OCI-LY7 (cell line): ENCODE data around the gene HNRNPH1. TPM values are rescaled to one million over a fixed set of nuclear protein-coding genes. Genes with fewer than 3 reads are reported as not detected.

ENCODE experiments used
- BruUV-seq: library from RNA; stranded (reverse); fragments of 400-500 nt; replicated peaks from 2 replicates; lab custom pipeline; 2021; lab: Mats Ljungman, UMichigan
- CTCF ChIA-PET: fragments of 300-600 bp; sonication (Branson Sonifier 250); formaldehyde crosslinking; loops from one replicate; lab custom pipeline; 2022; ENCODE audit warnings: antibody characterized with exemption; ENCODE audit not compliant: unreplicated experiment; lab: Charles Lee
- POLR2A ChIA-PET: fragments of 300-600 bp; sonication (Branson Sonifier 250); formaldehyde crosslinking; loops from one replicate; lab custom pipeline; 2022; ENCODE audit warnings: antibody characterized with exemption; lab: Charles Lee
- DNase-seq: peaks from one replicate; pipeline ENCODE4 v3.0.0-alpha.2; 2015; ENCODE audit warnings: low spot score
- H2AFZ ChIP-seq: fragments of 200-600 bp; sonication (generic), shearing (Covaris generic); 2 replicates; pipeline ENCODE4 v1.6.1; 2014; ENCODE audit warnings: mild to moderate bottlenecking, antibody characterized with exemption, low read length, moderate library complexity
- H3K27ac ChIP-seq: fragments of 200-600 bp; sonication (generic); 2 replicates; pipeline ENCODE4 v1.5.1; 2014; ENCODE audit warnings: mixed run types, low read depth, mild to moderate bottlenecking, moderate library complexity, low read length, inconsistent platforms; ENCODE audit not compliant: poor library complexity, severe bottlenecking
- H3K36me3 ChIP-seq: fragments of 200-600 bp; sonication (generic); 2 replicates; pipeline ENCODE4 v1.6.1; 2014; ENCODE audit warnings: mild to moderate bottlenecking, antibody characterized with exemption, low read length, moderate library complexity, mixed read lengths; ENCODE audit not compliant: insufficient read depth
- H3K4me1 ChIP-seq: fragments of 200-600 bp; sonication (generic); 2 replicates; pipeline ENCODE4 v1.5.1; 2014; ENCODE audit warnings: mild to moderate bottlenecking, low read length; ENCODE audit not compliant: insufficient read depth, poor library complexity, severe bottlenecking
- H3K4me2 ChIP-seq: fragments of 200-600 bp; sonication (generic); 2 replicates; pipeline ENCODE4 v1.6.1; 2014; ENCODE audit warnings: mild to moderate bottlenecking, low read length
- H3K4me3 ChIP-seq: fragments of 200-600 bp; sonication (generic); 2 replicates; pipeline ENCODE4 v1.5.1; 2014; ENCODE audit warnings: mild to moderate bottlenecking, low read depth, low read length; ENCODE audit not compliant: poor library complexity, severe bottlenecking
- H3K79me2 ChIP-seq: fragments of 200-600 bp; sonication (generic); 2 replicates; pipeline ENCODE4 v1.6.1; 2016; ENCODE audit warnings: low read depth, mild to moderate bottlenecking, low read length, moderate library complexity, mixed read lengths; ENCODE audit not compliant: insufficient read depth
- H3K9me2 ChIP-seq: fragments of 200-600 bp; sonication (generic); 2 replicates; pipeline ENCODE4 v1.6.1; 2016; ENCODE audit warnings: mild to moderate bottlenecking, low read length, mixed read lengths; ENCODE audit not compliant: insufficient read depth
- H3K9me3 ChIP-seq: fragments of 200-600 bp; sonication (generic); 2 replicates; pipeline ENCODE4 v1.6.1; 2014; ENCODE audit warnings: mild to moderate bottlenecking, mixed run types, low read length, mixed read lengths
- H4K20me1 ChIP-seq: fragments of 200-600 bp; sonication (generic); 2 replicates; pipeline ENCODE4 v1.6.1; 2014; ENCODE audit warnings: mild to moderate bottlenecking, antibody characterized with exemption, low read length, moderate library complexity, mixed read lengths; ENCODE audit not compliant: insufficient read depth
- CTCF ChIP-seq: fragments of 200-600 bp; sonication (generic); conservative IDR thresholded peaks from 2 replicates; pipeline ENCODE4 v1.5.1; 2014; ENCODE audit warnings: mild to moderate bottlenecking, antibody characterized with exemption, low read length, moderate library complexity, mixed read lengths
- EZH2phosphoT487 ChIP-seq: fragments of 200-600 bp; sonication (generic); IDR thresholded peaks from 2 replicates; pipeline ENCODE4 v1.6.1; 2018; ENCODE audit warnings: low read depth, borderline replicate concordance, mild to moderate bottlenecking, mixed run types, antibody characterized with exemption, low read length, moderate library complexity, mixed read lengths
- intact Hi-C: fragments of 100-400 bp; cut with micrococcal nuclease; formaldehyde crosslinking; loops from one replicate; pipeline ENCODE4 v1.10.0; 2022; ENCODE audit not compliant: unreplicated experiment
- total RNA-seq, 2 experiments: library from RNA; depleted of rRNA in 1 of 2; stranded (reverse); fragments of >200 nt in 1 of 2; shearing (Covaris generic) in 1 of 2; gene quantifications; 2 replicates each; pipeline ENCODE4 v1.2.3, GENCODE V29; 2014 to 2022

HNRNPH1 gene
- total RNA-seq, 2 experiments from 2014 or later = 814 to 1,011 TPM

- peaks cover 98% of the 10 kb centered on the region for H3K36me3 ChIP-seq
- BruUV-seq = no TSS peak
- no peak for DNase-seq
These were observed 7.4 kb downstream of the HNRNPH1 start for GRCh38 chr5:179616002-179616594.

GRCh38 chr5:179615203-179615602, 8.3 kb downstream of the HNRNPH1 start:
- TF ChIP-seq CTCF (no peak), EZH2phosphoT487 (no peak)
- peaks cover 98% of the 10 kb centered on the region for H3K36me3 ChIP-seq
- H3K9me2 ChIP-seq = no peaks in the 10 kb centered on the region
- no peak for DNase-seq
- ChIA-PET CTCF (no interaction called here), POLR2A (interaction anchor here (1.1 to 3.2 kb wide), 2 partner anchors 8 to 11 kb away, joined by 4 to 22 read pairs; partner anchors contain the start of gene HNRNPH1)
- no peak overlapping the region for H2AFZ ChIP-seq
- H3K4me3 ChIP-seq = no peak overlapping the region
- H3K4me1 ChIP-seq = peaks cover 18% of the 10 kb centered on the region
- BruUV-seq = no TSS peak
- H3K27ac ChIP-seq = no peak overlapping the region
- no peak overlapping the region for H3K4me2 ChIP-seq
- no peaks in the 10 kb centered on the region for H3K9me3 ChIP-seq
- intact Hi-C loops = no loop called here
- H4K20me1 ChIP-seq = peaks cover 55% of the 10 kb centered on the region
- H3K79me2 ChIP-seq = peaks cover 65% of the 10 kb centered on the region

More at GRCh38 chr5:179616002-179616594, 7.4 kb downstream of the HNRNPH1 start:
- peaks cover 62% of the 10 kb centered on the region for H4K20me1 ChIP-seq
- ChIA-PET POLR2A (interaction anchor here (0.6 to 1.1 kb wide), 4 partner anchors 12 to 1244 kb away, joined by 3 to 7 read pairs (median 4); no protein-coding TSS in a partner anchor), CTCF (interaction anchor here (0.6 kb wide), 1 partner anchor 15 kb away, joined by 3 read pairs; no protein-coding TSS in a partner anchor)
- intact Hi-C loops = no loop called here
- H3K79me2 ChIP-seq = peaks cover 74% of the 10 kb centered on the region
- no peak overlapping the region for H3K27ac ChIP-seq
- TF ChIP-seq EZH2phosphoT487 (no peak), CTCF (no peak)
- H3K9me2 ChIP-seq = no peaks in the 10 kb centered on the region
- no peak overlapping the region for H2AFZ ChIP-seq
- H3K4me3 ChIP-seq = no peak overlapping the region
- no peaks in the 10 kb centered on the region for H3K9me3 ChIP-seq
- peaks cover 27% of the 10 kb centered on the region for H3K4me1 ChIP-seq
- H3K4me2 ChIP-seq = no peak overlapping the region

GRCh38 chr5:179614745-179615144, 8.7 kb downstream of the HNRNPH1 start:
- H3K4me1 ChIP-seq = peaks cover 13% of the 10 kb centered on the region
- no peak overlapping the region for H3K4me2 ChIP-seq
- TF ChIP-seq EZH2phosphoT487 (no peak), CTCF (no peak)
- intact Hi-C loops = no loop called here
- H3K4me3 ChIP-seq = no peak overlapping the region
- ChIA-PET POLR2A (interaction anchor here (0.6 to 3.2 kb wide), 3 partner anchors 9 to 169 kb away, joined by 3 to 22 read pairs (median 4); partner anchors contain the start of gene HNRNPH1), CTCF (interaction anchor here (0.6 kb wide), 1 partner anchor 554 kb away, joined by 4 read pairs; no protein-coding TSS in a partner anchor)
- no peak overlapping the region for H2AFZ ChIP-seq
- no TSS peak for BruUV-seq
- DNase-seq = no peak
- H3K79me2 ChIP-seq = peaks cover 60% of the 10 kb centered on the region
- H3K27ac ChIP-seq = no peak overlapping the region
- H3K9me3 ChIP-seq = no peaks in the 10 kb centered on the region
- peaks cover 51% of the 10 kb centered on the region for H4K20me1 ChIP-seq
- H3K9me2 ChIP-seq = no peaks in the 10 kb centered on the region
- peaks cover 98% of the 10 kb centered on the region for H3K36me3 ChIP-seq
